AG04449 (cell line): ENCODE measurements around the gene GKN2.

Experiments
- CTCF ChIA-PET: fragments of 350-600 bp; formaldehyde crosslinking; extraction: SDS; loops from one replicate; lab custom pipeline; 2021; ENCODE audit warnings: antibody characterized with exemption; lab: Yijun Ruan, JAX
- POLR2A ChIA-PET: fragments of 400-600, 350-600 bp; formaldehyde crosslinking; extraction: SDS; loops from one replicate; lab custom pipeline; 2020; ENCODE audit warnings: antibody characterized with exemption, inconsistent platforms; lab: Yijun Ruan, JAX
- DNase-seq: peaks from one replicate; pipeline ENCODE4 v3.0.0-alpha.2; 2010; ENCODE audit warnings: low read depth, low spot score
- H3K4me3 ChIP-seq: 2 replicates; pipeline ENCODE4 v1.5.1; 2011; ENCODE audit warnings: low read depth, mild to moderate bottlenecking, control low read depth, low read length
- CTCF ChIP-seq: IDR thresholded peaks from one replicate; pipeline ENCODE4 v1.5.1; 2011; ENCODE audit warnings: mild to moderate bottlenecking, moderate library complexity, low read length, control low read depth, inconsistent platforms; ENCODE audit not compliant: insufficient read depth; ENCODE audit errors: missing control alignments

GKN2 gene

GRCh38 chr2:68952887-68953521 is at the start of gene GKN2:
GKN2 (minus strand) TSS chr2:68952893; CDS start chr2:68952861, 32 bp downstream.
- no peak within 1 kb of the TSS for H3K4me3 ChIP-seq
- TF ChIP-seq CTCF: no peak
- CTCF ChIA-PET: interaction anchor here (1.2 to 3.7 kb wide), 4 partner anchors 9 to 354 kb away, joined by 3 to 30 read pairs (median 14); no protein-coding TSS in a partner anchor
- POLR2A ChIA-PET: no interaction called here
- DNase-seq: no peak

- no peak for DNase-seq
- TF ChIP-seq CTCF: no peak
- POLR2A ChIA-PET: no interaction called here
- no peak overlapping the region for H3K4me3 ChIP-seq
- CTCF ChIA-PET: interaction anchor here (1.9 to 3.1 kb wide), 3 partner anchors 9 to 59 kb away, joined by 6 to 21 read pairs (median 9); partner anchors contain the start of gene ANTXR1
These were observed 49.2 kb upstream of the GKN2 start for GRCh38 chr2:69001879-69002278.

GRCh38 chr2:68997401-68997800 is 44.7 kb upstream of the GKN2 start:
- H3K4me3 ChIP-seq: no peak overlapping the region
- no peak for TF ChIP-seq CTCF
- POLR2A ChIA-PET: no interaction called here
- CTCF ChIA-PET: interaction anchor here (0.7 kb wide), 1 partner anchor 184 kb away, joined by 3 read pairs; no protein-coding TSS in a partner anchor
- DNase-seq: no peak

- no peak for TF ChIP-seq CTCF
- CTCF ChIA-PET: interaction anchor here (0.9 to 3.6 kb wide), 5 partner anchors 20 to 311 kb away, joined by 3 to 14 read pairs (median 4); partner anchors contain the start of gene GKN1
- POLR2A ChIA-PET: no interaction called here
- no peak overlapping the region for H3K4me3 ChIP-seq
- DNase-seq: no peak
These were observed 43.2 kb upstream of the GKN2 start for GRCh38 chr2:68995916-68996315.

- POLR2A ChIA-PET: no interaction called here
- DNase-seq: no peak
- H3K4me3 ChIP-seq: no peak overlapping the region
- TF ChIP-seq CTCF: no peak
- CTCF ChIA-PET: interaction anchor here (1.4 to 3.6 kb wide), 3 partner anchors 18 to 50 kb away, joined by 3 to 14 read pairs (median 8); partner anchors contain the start of genes ANTXR1 and GKN1
These were observed 42.2 kb upstream of the GKN2 start for GRCh38 chr2:68994864-68995263.

GRCh38 chr2:68993660-68994059 is 41.0 kb upstream of the GKN2 start:
- POLR2A ChIA-PET: no interaction called here
- H3K4me3 ChIP-seq: no peak overlapping the region
- no peak for TF ChIP-seq CTCF
- no peak for DNase-seq
- CTCF ChIA-PET: interaction anchor here (1.0 to 3.6 kb wide), 3 partner anchors 19 to 313 kb away, joined by 5 to 14 read pairs (median 8); partner anchors contain the start of genes ANTXR1 and GKN1
